GM12878 (cell line): ENCODE results near the gene TRAPPC4.
"Not testable (repeated sequence)": the region's sequence is repeated elsewhere in the genome, so short reads cannot be mapped to it uniquely, and the experiment has no call there.

ENCODE experiments used
- CTCF ChIP-seq, 3 experiments: IDR thresholded peaks in 2 of 3; conservative IDR thresholded peaks in 1 of 3; 2 replicates each; pipeline ENCODE4 v1.5.1; 2011; ENCODE audit warnings: low read depth in 3 of 3, low read length in 3 of 3, mild to moderate bottlenecking in 3 of 3, control low read depth in 2 of 3, moderate library complexity in 2 of 3, inconsistent platforms in 1 of 3, mixed read lengths in 1 of 3; ENCODE audit not compliant: control insufficient read depth in 2 of 3, insufficient read depth in 1 of 3; ENCODE audit errors: extremely low read depth in 1 of 3
- IKZF1 ChIP-seq: fragments of 450-650 bp; conservative IDR thresholded peaks from 2 replicates; pipeline ENCODE4 v1.6.1; 2017; ENCODE audit warnings: antibody characterized with exemption, mild to moderate bottlenecking
- NFIC ChIP-seq: IDR thresholded peaks from 2 replicates; pipeline ENCODE4 v1.6.1; 2012; ENCODE audit warnings: low read depth, mild to moderate bottlenecking, inconsistent platforms, low read length, moderate library complexity
- POLR2AphosphoS2 ChIP-seq: IDR thresholded peaks from 2 replicates; pipeline ENCODE4 v1.6.1; 2011; ENCODE audit warnings: low read depth, mild to moderate bottlenecking, low read length, improper control_type of control experiment, moderate library complexity
- RCOR1 ChIP-seq: conservative IDR thresholded peaks from 2 replicates; pipeline ENCODE4 v1.6.1; 2012; ENCODE audit warnings: low read depth, low read length, improper control_type of control experiment
- TCF12 ChIP-seq: IDR thresholded peaks from 2 replicates; pipeline ENCODE4 v1.6.1; 2011; ENCODE audit warnings: low read depth, mild to moderate bottlenecking, low read length

GRCh38 chr11:119033421-119033820 lies 14.9 kb downstream of the TRAPPC4 start:
- not testable (repeated sequence) for TF ChIP-seq CTCF (IDR thresholded peaks at IDR 0.05 in 2 of 3, conservative IDR thresholded peaks at IDR 0.05 in 1 of 3; ENCODE audit: control insufficient read depth in 2 of 3, extremely low read depth in 1 of 3, insufficient read depth in 1 of 3, low read depth in 3 of 3, low read length in 3 of 3); IKZF1; POLR2AphosphoS2; RCOR1; NFIC; TCF12
